ENCODE results near the gene PARN.

PARN gene

DNA sequence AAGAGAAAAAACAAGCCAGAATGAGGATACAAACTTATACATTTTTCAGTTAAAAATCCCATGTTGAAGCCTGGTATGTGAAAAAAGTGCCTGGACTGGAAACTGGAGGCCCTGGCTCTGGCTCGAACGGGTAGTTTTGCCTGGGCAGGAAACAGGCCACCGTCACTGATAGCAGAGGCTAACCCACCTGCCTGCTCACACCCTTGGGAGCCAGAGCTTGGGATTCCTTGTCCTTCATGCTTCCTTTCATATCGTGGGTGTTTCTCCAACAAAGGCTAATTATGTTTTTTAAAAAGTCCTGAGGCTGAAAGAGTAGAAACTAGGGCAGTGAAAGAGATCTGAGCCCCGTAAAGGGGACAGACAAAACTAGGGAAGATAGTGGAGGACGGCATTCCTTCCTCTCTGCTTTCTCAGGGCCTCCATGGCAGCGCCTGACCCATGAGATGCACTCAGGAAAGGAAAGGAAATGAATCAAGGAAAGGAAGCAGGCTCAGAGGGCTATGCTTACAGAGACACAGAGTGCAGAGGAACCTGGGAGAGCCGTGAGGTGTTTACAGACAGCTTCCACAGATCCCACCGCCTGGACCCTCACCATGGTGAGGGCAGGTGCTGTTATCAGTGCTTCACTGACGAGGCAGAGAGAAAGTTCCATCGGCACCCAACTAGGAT lies 138.1 kb downstream of the PARN start:
- DNase-seq: no peak
- intact Hi-C loops (cut with DNase I): no loop called here

DNA sequence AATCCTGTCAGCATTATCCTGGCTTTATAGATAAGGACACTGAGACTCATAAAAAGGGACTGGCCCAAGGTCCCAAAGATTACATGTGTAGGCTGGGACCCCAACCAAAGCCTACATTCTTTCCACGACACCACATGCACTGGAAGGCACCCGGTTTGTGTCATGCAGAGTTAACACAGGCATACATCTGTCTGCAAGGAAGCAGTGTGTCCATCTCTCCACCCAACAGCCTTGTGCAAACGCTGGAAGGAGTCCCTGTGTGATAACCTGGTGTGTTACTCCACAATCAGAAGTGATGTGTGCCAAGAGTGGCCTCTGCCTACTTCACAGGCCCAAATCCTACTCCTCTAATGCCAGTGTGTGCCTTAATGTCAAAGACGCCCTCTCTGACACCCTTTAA lies 139.8 kb downstream of the PARN start:
- no peak for DNase-seq
- intact Hi-C loops (cut with DNase I): no loop called here

DNA sequence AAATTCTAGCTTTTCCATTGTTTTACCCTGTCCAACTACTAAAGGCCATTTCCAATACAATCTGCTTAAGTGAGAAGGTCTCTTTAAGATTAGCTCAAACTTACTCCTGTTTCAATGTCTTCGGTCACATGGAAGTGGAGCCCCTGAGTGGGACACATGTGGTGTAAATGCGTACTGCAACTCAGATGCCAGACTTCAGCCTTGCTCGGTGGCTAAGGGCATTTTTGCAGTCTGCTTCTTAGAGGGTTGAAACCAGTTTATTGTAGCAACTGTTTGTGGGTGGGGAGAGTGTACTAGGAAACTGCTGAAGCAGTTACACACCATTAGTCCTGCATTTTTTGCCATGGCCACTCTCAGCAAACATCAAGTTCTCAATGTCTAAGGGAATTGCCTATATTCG lies 140.6 kb downstream of the PARN start:
- intact Hi-C loops (cut with DNase I): no loop called here
- no peak for DNase-seq

DNA sequence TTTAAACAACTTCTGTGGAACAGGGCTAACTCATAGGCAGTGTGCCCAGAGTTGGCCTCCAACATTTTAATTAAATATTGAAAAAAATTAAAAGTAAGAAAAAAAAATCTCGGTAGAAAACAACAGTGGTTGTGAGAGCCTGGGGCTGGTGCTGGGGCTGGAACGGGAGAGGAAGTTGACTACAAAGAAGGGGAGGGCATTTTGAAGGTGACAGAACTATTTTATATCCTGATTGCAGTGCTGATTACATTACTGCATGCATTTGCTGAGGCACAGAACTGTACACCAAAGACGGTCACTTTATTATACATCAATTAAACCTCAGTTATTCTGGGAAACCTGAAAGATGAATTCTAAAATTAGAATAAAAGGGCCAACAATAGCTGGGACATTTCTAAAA lies 142.5 kb downstream of the PARN start:
- DNase-seq: no peak
- intact Hi-C loops (cut with DNase I): no loop called here

DNA sequence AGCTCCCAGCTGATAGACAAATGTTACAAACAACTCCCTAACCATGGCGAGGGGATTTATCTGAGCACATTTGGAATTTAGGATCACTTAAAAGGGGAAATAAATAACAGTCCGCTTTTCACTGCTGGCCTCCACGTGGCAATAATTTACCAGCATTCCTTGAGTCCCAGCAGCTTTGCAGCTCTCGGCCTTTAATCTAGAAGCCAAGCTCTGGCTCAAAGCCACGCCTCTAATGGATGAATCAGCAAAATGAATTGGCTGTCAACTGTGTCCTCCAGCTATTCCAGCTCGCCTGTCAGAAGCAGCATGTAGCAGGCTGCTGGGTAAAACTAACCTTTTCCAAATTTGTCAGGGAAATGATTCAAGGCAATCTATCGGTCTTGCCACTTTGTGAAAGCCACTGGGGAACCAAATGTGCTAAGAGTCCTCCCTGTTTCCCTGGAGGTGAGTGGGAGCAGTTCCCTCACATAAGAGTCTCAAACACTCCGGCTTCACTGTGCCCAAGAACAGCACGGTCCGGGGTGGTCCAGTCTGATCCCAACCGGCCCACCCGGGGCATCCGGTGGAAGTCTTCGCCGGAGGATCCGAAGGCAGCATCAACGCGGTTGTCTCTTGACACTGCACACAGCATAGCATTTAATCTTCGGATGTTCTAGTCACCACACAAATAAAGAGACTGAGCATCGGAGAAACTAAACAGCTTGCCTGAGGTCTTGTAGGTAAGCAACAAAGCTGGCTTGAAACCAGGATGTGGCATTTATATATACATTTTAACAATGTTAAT lies 143.3 kb downstream of the PARN start:
- intact Hi-C loops (cut with DNase I): no loop called here
- DNase-seq: peak; percentile 36 to 94 (median 82)

DNA sequence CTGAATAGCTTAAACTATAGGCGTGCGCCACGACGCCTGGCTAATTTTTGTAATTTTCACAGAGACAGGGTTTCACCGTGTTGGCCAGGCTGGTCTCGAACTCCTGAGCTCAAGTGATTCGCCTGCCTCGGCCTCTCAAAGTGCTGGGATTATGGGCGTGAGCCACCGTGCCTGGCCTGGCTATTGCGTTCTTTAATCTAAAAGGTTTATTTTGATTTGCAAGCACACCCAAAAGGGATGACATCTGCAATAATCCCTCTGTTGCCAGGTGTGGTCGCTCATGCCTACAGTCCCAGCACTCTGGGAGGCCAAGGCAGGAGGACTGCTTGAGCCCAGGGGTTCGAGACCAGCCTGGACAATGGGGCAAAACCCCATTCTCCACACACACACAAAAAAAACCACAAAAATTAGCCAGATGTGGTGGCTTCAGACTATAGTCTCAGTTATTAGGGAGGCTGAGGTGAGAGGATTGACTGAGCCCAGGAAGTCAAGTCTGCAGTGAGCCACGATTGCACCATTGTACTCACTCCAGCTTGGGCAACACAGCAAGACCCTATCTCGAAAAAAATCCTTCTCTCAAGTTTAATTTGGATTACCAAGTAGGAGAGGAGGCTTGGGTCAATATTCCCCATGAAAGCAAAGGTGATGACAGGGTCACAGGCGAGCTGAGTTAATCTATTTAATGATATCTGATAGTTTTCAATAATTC lies 144.1 kb downstream of the PARN start:
- no peak for DNase-seq
- intact Hi-C loops (cut with DNase I): no loop called here

DNA sequence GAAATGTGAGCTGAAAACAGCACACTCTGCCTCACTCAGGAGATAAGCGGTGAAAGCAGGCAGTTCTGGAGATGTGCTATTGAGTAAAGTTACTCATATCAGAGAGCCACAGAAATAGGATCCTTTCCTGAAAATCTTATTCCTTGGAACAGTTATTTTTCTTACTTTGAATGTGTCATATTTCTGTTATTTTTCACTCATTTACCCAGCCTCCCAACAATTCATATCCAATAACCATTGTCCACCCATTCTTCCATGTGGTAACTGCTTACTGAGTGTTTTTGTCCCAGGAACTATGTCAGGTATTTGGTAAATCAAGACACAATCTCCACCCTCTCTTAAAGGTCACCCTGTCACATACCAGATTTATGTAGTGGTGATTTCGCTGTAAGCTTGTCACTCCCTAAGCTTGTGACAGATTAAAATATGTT lies 144.9 kb downstream of the PARN start:
- intact Hi-C loops (cut with DNase I): no loop called here
- DNase-seq: no peak

DNA sequence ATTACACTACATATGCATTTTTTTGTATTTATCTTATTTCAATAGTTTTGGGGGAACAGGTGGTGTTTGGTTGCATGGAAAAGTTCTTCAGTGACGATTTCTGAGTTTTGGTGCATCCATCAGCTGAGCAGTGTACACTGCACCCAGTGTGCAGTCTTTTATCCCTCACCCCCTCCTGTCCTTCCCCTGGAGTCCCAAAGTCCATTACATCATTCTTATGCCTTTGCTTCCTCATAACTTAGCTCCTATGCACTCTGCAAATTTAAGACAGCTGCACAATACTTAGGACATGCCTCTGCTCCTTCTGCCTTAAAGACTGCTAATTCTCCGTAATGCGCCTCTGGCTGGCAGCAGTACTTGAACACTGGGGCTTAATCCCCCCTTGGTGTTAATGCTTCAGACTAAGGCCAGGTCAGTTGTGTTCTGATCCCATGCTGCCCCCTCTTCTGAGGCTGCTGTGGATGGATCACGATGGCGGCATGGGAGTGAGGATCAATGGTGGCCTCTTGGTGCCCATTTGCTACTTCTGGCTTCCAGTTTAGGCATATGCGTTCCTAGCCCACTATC lies 146.2 kb downstream of the PARN start:
- DNase-seq: no peak
- intact Hi-C loops (cut with DNase I): no loop called here

DNA sequence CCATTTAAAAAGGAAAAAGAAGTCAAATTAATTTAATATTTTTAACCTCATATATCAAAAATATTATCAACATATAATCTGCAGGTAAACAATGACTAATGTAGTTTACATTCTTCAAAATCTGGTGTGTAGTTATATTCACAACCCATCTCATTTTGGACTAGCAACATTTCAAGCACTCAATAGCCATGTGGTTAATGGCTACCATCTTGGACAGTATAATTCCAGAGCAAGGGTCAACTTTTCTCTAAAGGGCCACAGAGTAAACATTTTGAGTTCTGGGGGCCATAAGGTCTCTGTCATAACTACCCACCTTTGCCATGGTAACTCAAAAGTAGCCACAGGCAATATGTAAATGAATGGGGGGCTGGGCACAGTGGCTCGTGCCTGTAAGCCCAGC lies 153.9 kb downstream of the PARN start:
- intact Hi-C loops (cut with DNase I): no loop called here
- no peak for DNase-seq

DNA sequence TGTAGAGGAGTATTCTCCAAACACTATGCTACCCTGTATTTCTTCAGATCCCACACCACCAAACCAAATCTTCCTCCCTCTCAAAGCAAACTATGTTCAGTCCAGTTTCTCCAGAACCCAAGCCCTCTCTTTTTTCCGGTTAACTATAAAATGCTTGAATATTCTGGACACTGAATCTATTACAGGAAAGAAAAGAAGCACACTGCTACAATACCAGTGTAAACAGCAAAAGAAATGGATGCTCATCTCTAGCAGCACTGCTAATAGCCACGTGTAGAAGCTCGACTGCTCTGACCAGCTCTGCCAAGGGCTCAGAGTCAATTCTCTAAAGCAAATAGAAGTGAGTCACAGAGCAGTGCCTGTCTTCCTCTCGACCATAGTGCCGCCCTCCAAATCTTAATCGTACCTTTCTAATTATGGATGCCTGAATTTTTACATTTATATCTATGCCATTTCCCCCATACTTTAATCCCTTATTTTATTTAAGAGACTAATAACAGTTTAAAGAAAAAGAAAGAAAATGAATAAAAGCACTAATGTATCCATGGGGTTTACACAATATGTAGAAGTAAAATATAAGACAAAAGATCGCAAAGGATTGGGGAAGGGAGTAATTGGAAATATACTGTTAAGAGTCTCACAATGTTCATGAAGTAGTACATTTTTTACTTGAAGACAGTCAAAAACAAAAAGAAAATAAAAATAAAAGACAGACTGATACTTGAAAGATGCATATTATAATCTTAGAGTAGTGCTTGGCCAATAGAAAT lies 154.5 kb downstream of the PARN start:
- intact Hi-C loops (cut with DNase I): no loop called here
- DNase-seq: peak in 2 of 42 donors; percentile 14 to 47

DNA sequence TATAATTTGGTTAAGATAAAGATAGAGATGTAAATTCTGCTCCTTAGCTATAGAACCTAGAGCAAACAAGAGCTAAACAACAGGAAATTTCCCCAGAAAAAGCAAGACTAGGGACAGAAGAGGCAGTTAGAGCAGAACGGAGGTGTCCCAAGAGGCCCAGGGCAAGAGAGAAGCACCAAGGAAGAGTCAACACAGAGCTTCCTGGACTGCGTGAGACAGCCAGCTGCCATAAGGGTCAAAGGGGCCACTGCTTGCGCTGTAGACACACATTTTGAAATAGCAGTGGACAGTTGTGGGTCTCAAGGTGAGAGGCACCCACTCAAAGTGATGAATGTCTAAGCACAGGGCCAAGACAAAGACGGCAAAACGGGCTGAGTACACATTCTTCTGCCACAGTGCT lies 156.6 kb downstream of the PARN start:
- intact Hi-C loops (cut with DNase I): no loop called here
- DNase-seq: no peak

DNA sequence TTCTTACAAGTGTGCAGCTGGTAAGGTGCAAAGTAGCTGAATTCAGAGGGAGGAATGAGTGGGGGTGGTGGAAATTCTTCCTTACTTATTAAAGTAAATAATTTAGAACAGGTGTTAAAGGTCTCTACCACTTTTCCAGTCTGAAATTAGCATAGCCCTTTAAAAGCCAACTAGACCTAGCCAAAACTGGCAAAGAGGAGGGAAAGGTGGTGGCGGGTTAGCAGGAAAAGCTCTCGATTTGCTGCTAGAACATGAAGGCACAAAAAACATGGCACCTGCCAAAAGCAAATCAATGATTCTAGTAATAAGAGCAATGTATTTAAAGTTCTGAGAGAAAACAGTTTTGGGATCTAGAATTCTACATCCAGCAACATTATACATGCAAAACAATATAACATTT lies 157.7 kb downstream of the PARN start:
- intact Hi-C loops (cut with DNase I): no loop called here
- no peak for DNase-seq

DNA sequence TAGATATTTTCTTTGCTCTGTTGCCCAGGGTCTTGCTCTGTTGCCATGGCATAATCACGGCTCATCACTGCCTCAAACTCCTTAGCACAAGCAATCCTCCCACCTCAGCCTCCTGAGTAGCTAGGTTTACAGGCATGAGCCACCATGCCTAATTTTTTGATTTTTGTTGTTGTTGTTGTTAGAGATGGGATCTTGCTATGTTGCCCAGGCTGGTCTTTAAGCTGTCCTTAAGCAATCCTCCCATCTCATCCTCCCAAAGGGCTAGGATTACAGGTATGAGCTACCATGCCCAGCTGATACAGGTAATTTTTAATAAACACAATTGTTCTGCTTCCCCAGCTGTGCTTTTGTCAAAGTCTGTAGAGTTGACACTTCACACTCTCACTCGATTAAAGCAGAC lies 159.3 kb downstream of the PARN start:
- intact Hi-C loops (cut with DNase I): no loop called here
- DNase-seq: no peak

DNA sequence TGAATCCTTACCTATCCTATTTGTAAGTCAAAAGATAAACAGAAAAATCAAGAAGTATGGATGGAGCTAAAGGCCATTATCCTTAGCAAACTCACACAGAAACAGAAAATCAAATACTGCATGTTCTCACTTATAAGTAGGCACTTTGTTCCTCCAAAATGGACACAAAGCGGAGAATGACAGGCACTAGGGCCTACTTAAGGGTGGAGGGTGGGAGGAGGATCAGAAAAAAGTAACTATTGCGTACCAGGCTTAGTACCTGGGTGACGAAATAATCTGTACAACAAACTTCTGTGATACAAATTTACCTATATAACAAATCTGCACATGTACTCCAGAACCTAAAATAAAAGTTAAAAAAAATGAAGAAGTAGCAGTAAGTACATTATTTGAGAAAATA lies 164.3 kb downstream of the PARN start:
- no peak for DNase-seq
- intact Hi-C loops (cut with DNase I): no loop called here

DNA sequence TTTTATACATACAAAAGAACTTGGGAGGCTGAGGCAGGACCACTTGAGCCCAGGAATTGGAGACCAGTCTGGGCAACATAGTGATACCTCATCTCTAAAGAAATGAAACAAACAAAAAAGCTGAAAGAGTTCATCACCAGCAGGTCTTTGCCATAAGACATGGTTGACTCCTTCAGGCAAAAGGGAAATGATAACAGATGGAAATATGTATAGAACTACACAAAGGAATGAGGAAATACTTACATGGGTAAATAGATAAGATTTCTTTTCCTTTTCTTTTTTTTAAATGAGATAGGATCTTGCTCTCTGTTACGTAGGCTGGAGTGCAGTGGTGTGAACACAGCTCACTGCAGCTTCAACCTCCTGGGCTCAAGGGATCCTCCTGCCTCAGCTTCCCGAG lies 165.3 kb downstream of the PARN start:
- intact Hi-C loops (cut with DNase I): no loop called here
- no peak for DNase-seq

DNA sequence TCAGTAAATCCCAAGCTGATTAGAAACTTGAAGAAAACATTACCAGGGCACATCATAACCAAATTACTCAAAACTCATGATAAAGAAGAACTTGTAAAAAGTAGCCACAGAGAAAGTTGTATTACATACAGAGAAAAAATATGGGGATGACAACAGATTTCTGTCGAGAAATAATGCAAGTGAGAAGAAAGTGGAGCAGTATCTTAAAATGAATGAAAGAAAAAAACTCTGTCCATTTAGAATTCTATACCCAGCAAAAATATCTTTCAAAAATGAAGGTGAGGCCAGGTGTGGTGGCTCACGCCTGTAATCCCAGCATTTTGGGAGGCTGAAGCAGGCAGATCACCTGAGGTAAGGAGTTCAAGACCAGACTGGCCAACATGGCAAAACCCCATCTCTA lies 165.9 kb downstream of the PARN start:
- no peak for DNase-seq
- intact Hi-C loops (cut with DNase I): no loop called here

DNA sequence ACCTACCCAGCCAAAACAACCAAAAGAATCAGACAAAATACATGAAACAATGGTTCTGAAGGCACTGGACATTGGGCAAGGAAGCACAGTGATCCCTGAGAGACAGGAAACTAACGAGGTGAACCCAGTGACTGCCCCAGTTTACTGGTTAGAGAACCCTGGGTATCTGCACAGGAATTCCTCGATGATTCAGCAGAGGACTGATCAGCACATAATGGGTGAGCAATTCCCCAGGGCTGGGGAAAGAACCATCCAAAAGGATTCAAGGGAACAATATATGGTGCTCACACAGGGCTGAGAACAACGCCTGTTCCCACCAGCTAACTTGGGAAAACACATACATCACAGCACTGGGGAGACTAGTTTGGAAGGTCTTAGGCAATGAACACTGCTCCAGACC lies 167.2 kb downstream of the PARN start:
- no peak for DNase-seq
- intact Hi-C loops (cut with DNase I): no loop called here

DNA sequence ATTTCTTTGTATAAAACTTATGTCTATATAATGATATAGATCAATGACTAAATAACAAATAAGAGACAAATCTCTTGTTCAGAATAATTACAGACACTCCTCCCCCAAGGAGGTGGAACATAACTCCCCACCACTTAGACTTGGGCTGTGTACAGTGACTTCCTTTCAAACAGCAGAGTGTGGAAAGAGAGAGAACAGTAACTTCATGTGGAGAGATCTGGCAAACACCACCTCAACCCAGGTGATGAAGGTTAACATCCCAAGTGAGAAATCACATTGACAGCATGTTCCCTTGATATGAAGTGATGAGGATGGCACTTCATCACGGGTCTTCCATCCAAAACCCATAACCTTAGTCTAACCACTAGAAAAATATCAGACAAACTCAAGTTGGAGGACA lies 169.3 kb downstream of the PARN start:
- intact Hi-C loops (cut with DNase I): no loop called here
- DNase-seq: no peak

DNA sequence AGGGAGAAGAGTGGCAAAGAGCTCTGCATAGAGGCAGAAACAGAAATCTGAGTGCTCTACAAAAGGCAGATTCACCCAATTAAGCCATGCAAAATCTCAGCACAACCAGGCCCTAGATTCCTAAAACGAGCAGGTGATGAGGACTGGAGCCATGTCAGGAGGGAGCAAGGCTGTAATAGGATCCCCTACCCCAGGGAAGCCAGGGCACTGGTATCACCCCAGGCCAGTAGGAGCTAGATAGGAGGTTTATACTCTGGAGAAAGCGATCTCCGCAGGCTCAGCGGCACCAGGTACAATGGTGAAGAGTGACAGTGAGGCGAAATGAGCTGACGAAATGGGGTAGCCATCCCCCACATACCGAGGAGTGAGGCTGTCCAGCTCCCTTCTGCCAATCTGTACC lies 171.5 kb downstream of the PARN start:
- DNase-seq: no peak
- intact Hi-C loops (cut with DNase I): no loop called here

Data from head of caudate nucleus (tissue), 42 donors.